Activated CD8-positive, alpha-beta T cell treated with anti-CD3 and anti-CD28 coated beads for 36 hours (primary cell): ENCODE measurements around the gene ST3GAL3. TPM values are rescaled to one million over a fixed set of nuclear protein-coding genes. Genes with fewer than 3 reads are reported as not detected.

ENCODE experiments used
- ATAC-seq: fragments of 200-7000 bp; cut with Tn5 transposase; one replicate; pipeline ENCODE4 v1.10.0; 2021; ENCODE audit warnings: mild to moderate bottlenecking, moderate library complexity
- CTCF ChIA-PET: fragments of 350-600 bp; sonication (Branson Sonifier 250); formaldehyde crosslinking; loops from one replicate; lab custom pipeline; 2021; ENCODE audit warnings: antibody characterized with exemption; lab: Charles Lee
- POLR2A ChIA-PET: fragments of 350-600 bp; sonication (Branson Sonifier 250); formaldehyde crosslinking; loops from one replicate; lab custom pipeline; 2021; ENCODE audit warnings: antibody characterized with exemption; lab: Charles Lee
- DNase-seq: peaks from one replicate; pipeline ENCODE4 v3.0.0-alpha.2; 2020
- H3K27ac Mint-ChIP-seq: one replicate; pipeline ENCODE4 v1.8.0; 2021; ENCODE audit warnings: mild to moderate bottlenecking, mixed read lengths
- H3K27me3 Mint-ChIP-seq: one replicate; pipeline ENCODE4 v1.8.0; 2021; ENCODE audit warnings: mixed read lengths
- H3K36me3 Mint-ChIP-seq: one replicate; pipeline ENCODE4 v1.8.0; 2021; ENCODE audit warnings: low read depth, mixed read lengths
- H3K4me1 Mint-ChIP-seq: one replicate; pipeline ENCODE4 v1.8.0; 2021; ENCODE audit warnings: low read depth, mixed read lengths
- H3K4me3 Mint-ChIP-seq: one replicate; pipeline ENCODE4 v1.8.0; 2021; ENCODE audit warnings: mild to moderate bottlenecking, moderate library complexity, mixed read lengths
- H3K9me3 Mint-ChIP-seq: one replicate; pipeline ENCODE4 v1.8.0; 2021; ENCODE audit warnings: mixed read lengths
- CTCF ChIP-seq: fragments of 200-600 bp; IDR thresholded peaks from one replicate; pipeline ENCODE4 v1.8.0; 2022; ENCODE audit warnings: antibody characterized with exemption, mild to moderate bottlenecking
- intact Hi-C: fragments of 100-400 bp; cut with micrococcal nuclease; formaldehyde crosslinking; loops from one replicate; pipeline ENCODE4 v1.10.0; 2022
- total RNA-seq, 2 experiments: library from RNA; stranded (reverse); gene quantifications; one replicate each; pipeline ENCODE4 v1.2.3, GENCODE V29; 2021

Gene ST3GAL3
- total RNA-seq, 2 experiments from 2014 or later = 14.5 to 20.0 TPM

GRCh38 chr1:43942411-43942810 lies 235.1 kb downstream of the ST3GAL3 start:
- no peaks in the 10 kb centered on the region for H3K27me3 Mint-ChIP-seq
- DNase-seq (no peak), ATAC-seq (no peak)
- peaks cover 14% of the 10 kb centered on the region for H3K4me1 Mint-ChIP-seq
- no peak overlapping the region for H3K27ac Mint-ChIP-seq
- ChIA-PET CTCF (interaction anchor here (1.1 to 8.8 kb wide), 5 partner anchors 7 to 413 kb away, joined by 3 to 185 read pairs (median 8); partner anchors contain the start of gene ARTN), POLR2A (no interaction called here)
- TF ChIP-seq CTCF = no peak
- H3K36me3 Mint-ChIP-seq = peaks cover 1% of the 10 kb centered on the region
- H3K9me3 Mint-ChIP-seq = no peaks in the 10 kb centered on the region
- intact Hi-C loops = no loop called here
- H3K4me3 Mint-ChIP-seq = no peak overlapping the region

GRCh38 chr1:43944860-43945259 lies 237.5 kb downstream of the ST3GAL3 start:
- H3K27ac Mint-ChIP-seq = peak overlapping the region; percentile 13

GRCh38 chr1:43945674-43946235 lies 238.4 kb downstream of the ST3GAL3 start:
- H3K9me3 Mint-ChIP-seq = no peaks in the 10 kb centered on the region
- intact Hi-C loops = no loop called here
- H3K36me3 Mint-ChIP-seq = no peaks in the 10 kb centered on the region
- H3K27ac Mint-ChIP-seq = peak overlapping the region; percentile 90
- CTCF ChIA-PET = interaction anchor here (0.7 to 8.8 kb wide), 14 partner anchors 11 to 416 kb away, joined by 3 to 185 read pairs (median 6); partner anchors contain the start of genes ARTN, ATP6V0B, PTPRF and ST3GAL3
- H3K4me1 Mint-ChIP-seq = peaks cover 33% of the 10 kb centered on the region
- no peak for ATAC-seq
- no peak for TF ChIP-seq CTCF
- no peaks in the 10 kb centered on the region for H3K27me3 Mint-ChIP-seq
- DNase-seq = no peak
- POLR2A ChIA-PET = interaction anchor here (0.7 to 1.7 kb wide), 4 partner anchors 9 to 492 kb away, joined by 3 to 8 read pairs (median 3); partner anchors contain the start of gene HYI
- H3K4me3 Mint-ChIP-seq = peak overlapping the region; percentile 94

More at GRCh38 chr1:43944860-43945259, 237.5 kb downstream of the ST3GAL3 start:
- DNase-seq (no peak), ATAC-seq (no peak)
- Mint-ChIP-seq H3K36me3 (no peaks in the 10 kb centered on the region), H3K4me3 (peak overlapping the region; percentile 94), H3K4me1 (peaks cover 28% of the 10 kb centered on the region), H3K27me3 (no peaks in the 10 kb centered on the region), H3K9me3 (no peaks in the 10 kb centered on the region)
- TF ChIP-seq CTCF = no peak
- ChIA-PET POLR2A (interaction anchor here (0.6 kb wide), 3 partner anchors 15 to 578 kb away, joined by 3 read pairs; no protein-coding TSS in a partner anchor), CTCF (interaction anchor here (1.5 to 8.8 kb wide), 7 partner anchors 10 to 415 kb away, joined by 5 to 185 read pairs (median 8); partner anchors contain the start of genes ARTN and ST3GAL3)
- intact Hi-C loops = no loop called here

GRCh38 chr1:43946236-43947060 lies 239.1 kb downstream of the ST3GAL3 start, which contains the start of gene IPO13:
Gene IPO13 (plus strand): TSS chr1:43946950. CDS start chr1:43947601, 651 bp downstream.
- Mint-ChIP-seq H3K27me3 (no peaks in the 10 kb centered on the region), H3K9me3 (no peaks in the 10 kb centered on the region), H3K4me1 (peaks cover 38% of the 10 kb centered on the region), H3K36me3 (no peaks in the 10 kb centered on the region), H3K27ac (peak within 1 kb of the TSS; percentile 90), H3K4me3 (peak within 1 kb of the TSS; percentile 94)
- ChIA-PET POLR2A (interaction anchor here (0.7 to 1.7 kb wide), 9 partner anchors 10 to 493 kb away, joined by 3 to 9 read pairs (median 3); partner anchors contain the start of genes ATP6V0B, DPH2 and HYI), CTCF (interaction anchor here (0.8 to 8.8 kb wide), 20 partner anchors 12 to 417 kb away, joined by 3 to 185 read pairs (median 4); partner anchors contain the start of genes ARTN, ATP6V0B and ST3GAL3)
- TF ChIP-seq CTCF = peak; percentile 71
- DNase-seq (peak; percentile 98), ATAC-seq (peak; percentile 98)
- intact Hi-C loops = no loop called here
